Gastroesophageal sphincter (tissue), 4 donors: ENCODE data around the gene RPS14. TPM values are rescaled to one million over a fixed set of nuclear protein-coding genes. Genes with fewer than 3 reads are reported as not detected.

Experiments used
- ATAC-seq: fragments of 150-250 bp; one replicate; pipeline ENCODE4 v1.9.1; 2016; ENCODE audit warnings: mild to moderate bottlenecking, moderate library complexity
- H3K27ac ChIP-seq, 4 donors: fragments of 200-600 bp; sonication (generic) in 3 of 4; 1 replicate in 3 of 4; 2 replicates in 1 of 4; pipeline ENCODE4 v1.5.1; 2016 to 2019
- H3K27me3 ChIP-seq: fragments of 200-600 bp; sonication (generic); one replicate; pipeline ENCODE4 v1.5.1; 2019
- H3K36me3 ChIP-seq, 2 donors: fragments of 200-600 bp; sonication (generic); one replicate each; pipeline ENCODE4 v1.5.1; 2019; ENCODE audit warnings: control low read depth in 1 of 2
- H3K4me1 ChIP-seq, 3 donors: fragments of 200-600 bp; sonication (generic); 1 replicate in 2 of 3; 2 replicates in 1 of 3; pipeline ENCODE4 v1.5.1; 2016 to 2019; ENCODE audit warnings: control low read depth in 2 of 3
- H3K4me3 ChIP-seq, 2 donors: fragments of 200-600 bp; sonication (generic); one replicate each; pipeline ENCODE4 v1.5.1; 2019; ENCODE audit warnings: mild to moderate bottlenecking in 1 of 2, moderate library complexity in 1 of 2
- H3K9me3 ChIP-seq, 3 donors: fragments of 200-600 bp; sonication (generic); one replicate each; pipeline ENCODE4 v1.5.1; 2017 to 2019; ENCODE audit warnings: control low read depth in 2 of 3
- EP300 ChIP-seq: sonication (generic); formaldehyde crosslinking; IDR thresholded peaks from one replicate; pipeline ENCODE4 v1.6.1; 2017; ENCODE audit warnings: antibody characterized with exemption, mild to moderate bottlenecking
- POLR2A ChIP-seq, 2 donors: fragments of 450-650 bp; IDR thresholded peaks; one replicate each; pipeline ENCODE4 v1.6.1; 2017; ENCODE audit warnings: antibody characterized with exemption in 2 of 2, mild to moderate bottlenecking in 2 of 2, moderate library complexity in 1 of 2
- POLR2AphosphoS5 ChIP-seq: sonication (generic); formaldehyde crosslinking; IDR thresholded peaks from one replicate; pipeline ENCODE4 v1.6.1; 2017; ENCODE audit warnings: antibody characterized with exemption
- WGBS, 2 donors: methylation state at CpG; one replicate each; pipeline ENCODE4 v1.1.5; 2018; ENCODE audit warnings: low coverage in 1 of 2; 5-methylcytosine and 5-hydroxymethylcytosine counted together
- total RNA-seq, 4 donors: library from RNA; depleted of rRNA; stranded (reverse); fragments of >200 nt; gene quantifications; one replicate each; pipeline ENCODE4 v1.1.0, GENCODE V29; 2016
- TF ChIP-seq, protein P1 (sequence below), 4 experiments: fragments of 200-600 bp in 2 of 4; fragments of 450-650 bp in 2 of 4; sonication (generic) in 1 of 4; IDR thresholded peaks; one replicate each; pipeline ENCODE4 v1.5.1; 2017 to 2019; ENCODE audit warnings: antibody characterized with exemption in 4 of 4, mild to moderate bottlenecking in 2 of 4, moderate library complexity in 2 of 4

Gene RPS14
- total RNA-seq, 4 donors from 2014 or later, result 1,275 to 3,828 (median 2,502) TPM

DNA sequence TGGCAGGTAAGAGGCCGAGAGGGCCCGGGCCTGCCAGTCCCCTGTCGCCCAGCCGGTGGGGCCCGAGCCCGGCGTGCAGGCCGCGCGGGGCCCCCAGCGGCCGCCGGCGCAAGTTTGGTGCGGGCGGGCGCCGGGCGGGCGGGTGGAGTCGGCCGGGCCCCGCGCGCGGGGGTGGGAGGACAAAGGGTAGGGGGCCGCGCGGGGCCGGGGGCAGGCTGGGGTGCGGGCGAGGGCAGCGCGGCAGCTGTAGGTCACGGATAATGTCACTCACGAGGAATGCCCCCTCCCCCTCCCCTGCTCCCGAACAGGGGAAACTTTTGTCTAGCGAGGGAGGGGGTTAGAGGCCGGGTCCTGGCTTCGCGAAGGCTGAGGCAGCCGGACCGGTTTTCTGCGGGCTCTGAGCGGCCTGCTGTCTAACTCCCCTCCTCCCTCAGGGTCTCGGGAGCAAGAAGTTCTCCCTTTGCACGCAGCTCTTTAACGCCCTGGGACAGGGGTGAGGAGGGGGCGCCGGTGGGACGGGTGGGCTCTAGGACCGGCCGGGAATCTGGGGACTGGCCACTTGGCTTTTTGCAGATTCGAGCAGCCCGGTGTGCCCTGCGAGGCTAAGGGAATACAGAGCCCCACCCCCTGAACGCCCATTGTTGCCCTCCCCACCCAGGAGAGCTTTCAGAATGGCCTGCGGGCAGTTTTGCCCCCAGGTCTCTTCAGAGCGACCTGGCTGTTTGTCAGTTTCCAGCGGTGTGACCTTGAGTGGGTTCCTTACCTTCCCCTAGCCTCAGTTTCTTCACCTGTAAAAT is 37.1 kb upstream of the RPS14 start:
- WGBS, 2 donors, result 0% methylated on average over 6 to 17 of the region's 60 CpGs
- Histone ChIP-seq H3K36me3 (no peaks in the 10 kb centered on the region), H3K27ac (peak overlapping the region; percentile 69 to 98 (median 95)), H3K27me3 (no peaks in the 10 kb centered on the region), H3K9me3 (no peaks in the 10 kb centered on the region), H3K4me1 (peaks cover 27 to 60% (median 54%) of the 10 kb centered on the region in 3 donors), H3K4me3 (peak overlapping the region; percentile 82 to 100)
- TF ChIP-seq EP300 (no peak), POLR2A (IDR thresholded peaks at IDR 0.05) (no peak), POLR2AphosphoS5 (no peak)
- TF ChIP-seq, protein P1, sequence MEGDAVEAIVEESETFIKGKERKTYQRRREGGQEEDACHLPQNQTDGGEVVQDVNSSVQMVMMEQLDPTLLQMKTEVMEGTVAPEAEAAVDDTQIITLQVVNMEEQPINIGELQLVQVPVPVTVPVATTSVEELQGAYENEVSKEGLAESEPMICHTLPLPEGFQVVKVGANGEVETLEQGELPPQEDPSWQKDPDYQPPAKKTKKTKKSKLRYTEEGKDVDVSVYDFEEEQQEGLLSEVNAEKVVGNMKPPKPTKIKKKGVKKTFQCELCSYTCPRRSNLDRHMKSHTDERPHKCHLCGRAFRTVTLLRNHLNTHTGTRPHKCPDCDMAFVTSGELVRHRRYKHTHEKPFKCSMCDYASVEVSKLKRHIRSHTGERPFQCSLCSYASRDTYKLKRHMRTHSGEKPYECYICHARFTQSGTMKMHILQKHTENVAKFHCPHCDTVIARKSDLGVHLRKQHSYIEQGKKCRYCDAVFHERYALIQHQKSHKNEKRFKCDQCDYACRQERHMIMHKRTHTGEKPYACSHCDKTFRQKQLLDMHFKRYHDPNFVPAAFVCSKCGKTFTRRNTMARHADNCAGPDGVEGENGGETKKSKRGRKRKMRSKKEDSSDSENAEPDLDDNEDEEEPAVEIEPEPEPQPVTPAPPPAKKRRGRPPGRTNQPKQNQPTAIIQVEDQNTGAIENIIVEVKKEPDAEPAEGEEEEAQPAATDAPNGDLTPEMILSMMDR (IDR thresholded peaks at IDR 0.05), result peak in 3 of 4 experiments; percentile 15 to 40 (median 39)
- peak; percentile 41 for ATAC-seq

DNA sequence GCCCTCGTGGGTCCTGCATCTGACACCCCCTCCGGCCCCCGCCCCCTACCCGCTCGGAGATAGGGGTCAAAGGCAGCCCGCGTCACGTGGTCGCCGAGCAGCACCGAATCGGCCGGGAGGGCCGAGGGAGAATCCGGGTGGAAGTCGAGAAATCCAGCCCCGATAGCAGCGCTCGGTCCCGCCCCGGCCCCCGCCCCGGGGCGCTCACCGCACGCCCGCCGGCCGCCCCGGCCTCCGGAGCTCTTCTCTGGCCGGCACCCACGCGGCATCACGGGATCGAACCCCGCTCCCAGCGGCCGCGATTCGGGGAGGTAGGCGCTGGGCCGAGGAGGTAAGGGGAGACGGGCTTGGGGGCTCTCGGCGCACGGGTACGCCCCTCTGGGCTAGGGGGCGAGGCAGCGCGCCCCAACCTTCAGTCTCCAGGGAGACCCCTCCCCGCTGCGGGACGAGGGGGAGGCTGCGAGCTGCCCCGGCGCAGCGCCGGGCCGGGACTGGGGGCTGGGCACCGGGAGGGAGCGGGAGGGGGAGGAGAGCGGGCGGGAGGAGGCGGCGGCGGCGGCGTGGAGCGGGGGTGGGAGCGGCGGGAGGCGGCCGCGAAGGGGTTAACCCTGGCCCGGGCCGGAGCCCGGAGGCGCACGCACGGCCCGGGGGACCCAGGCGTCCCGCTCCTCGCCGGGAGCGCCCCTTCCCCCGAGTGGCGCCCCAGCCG is 36.3 kb upstream of the RPS14 start:
- no peaks in the 10 kb centered on the region for H3K36me3 ChIP-seq
- no peaks in the 10 kb centered on the region for H3K9me3 ChIP-seq
- peaks cover 19 to 53% (median 47%) of the 10 kb centered on the region in 3 donors for H3K4me1 ChIP-seq
- TF ChIP-seq, protein P1 (IDR thresholded peaks at IDR 0.05), result no peak
- no peak for TF ChIP-seq EP300
- peak; percentile 44 for TF ChIP-seq POLR2AphosphoS5
- peak; percentile 32 to 46 for TF ChIP-seq POLR2A (IDR thresholded peaks at IDR 0.05)
- H3K4me3 ChIP-seq, result peak overlapping the region; percentile 82 to 100
- H3K27me3 ChIP-seq, result no peaks in the 10 kb centered on the region
- ATAC-seq, result peak; percentile 49
- H3K27ac ChIP-seq, result peak overlapping the region; percentile 69 to 98 (median 95)
- no CpG with 5 or more reads among the region's 90 CpGs for WGBS, 2 donors

DNA sequence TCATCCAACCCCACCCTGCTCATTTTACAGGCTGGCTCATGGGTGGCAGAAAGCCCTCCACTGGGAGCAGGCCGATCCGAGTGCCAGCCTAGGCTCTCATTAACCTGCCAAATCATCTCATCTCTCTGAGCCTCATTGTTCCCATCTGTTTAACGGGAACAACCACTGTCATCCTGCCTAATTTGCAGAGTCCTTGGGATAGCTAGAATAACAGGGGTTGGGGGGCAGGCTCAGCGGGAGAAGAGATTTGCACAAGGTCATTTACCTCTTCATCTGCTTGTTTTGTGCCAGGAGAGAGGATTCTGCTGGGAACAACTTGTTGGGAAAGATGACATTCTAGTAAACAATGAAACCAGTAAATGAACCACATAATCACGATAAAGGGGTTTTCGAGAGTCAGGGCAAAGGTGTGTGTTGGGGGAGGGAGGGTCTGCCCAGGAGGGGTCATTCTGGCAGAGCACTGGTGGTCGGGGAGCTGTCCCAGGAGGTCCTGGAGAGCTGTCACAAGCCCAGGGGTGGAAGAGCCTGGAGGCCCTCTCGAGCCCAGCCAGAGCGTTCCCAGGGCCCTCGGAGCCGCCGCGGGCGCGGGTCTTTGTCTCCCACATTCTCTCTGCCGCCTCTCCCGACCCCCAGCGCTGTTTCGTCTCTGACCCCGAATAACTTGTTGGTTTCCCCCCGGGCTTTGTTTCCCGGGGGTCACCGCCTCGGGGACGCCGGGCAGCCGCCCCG is 35.6 kb upstream of the RPS14 start:
- ATAC-seq, result no peak
- Histone ChIP-seq H3K4me3 (peak overlapping the region; percentile 82 to 100), H3K27ac (peak overlapping the region; percentile 69 to 98 (median 95)), H3K27me3 (no peaks in the 10 kb centered on the region), H3K4me1 (peaks cover 14 to 46% (median 39%) of the 10 kb centered on the region in 3 donors), H3K9me3 (no peaks in the 10 kb centered on the region), H3K36me3 (no peaks in the 10 kb centered on the region)
- 57 to 60% methylated on average over 6 of the region's 28 CpGs for WGBS, 2 donors
- no peak for TF ChIP-seq POLR2A (IDR thresholded peaks at IDR 0.05)
- no peak for TF ChIP-seq POLR2AphosphoS5
- TF ChIP-seq, protein P1 (IDR thresholded peaks at IDR 0.05), result no peak
- no peak for TF ChIP-seq EP300

DNA sequence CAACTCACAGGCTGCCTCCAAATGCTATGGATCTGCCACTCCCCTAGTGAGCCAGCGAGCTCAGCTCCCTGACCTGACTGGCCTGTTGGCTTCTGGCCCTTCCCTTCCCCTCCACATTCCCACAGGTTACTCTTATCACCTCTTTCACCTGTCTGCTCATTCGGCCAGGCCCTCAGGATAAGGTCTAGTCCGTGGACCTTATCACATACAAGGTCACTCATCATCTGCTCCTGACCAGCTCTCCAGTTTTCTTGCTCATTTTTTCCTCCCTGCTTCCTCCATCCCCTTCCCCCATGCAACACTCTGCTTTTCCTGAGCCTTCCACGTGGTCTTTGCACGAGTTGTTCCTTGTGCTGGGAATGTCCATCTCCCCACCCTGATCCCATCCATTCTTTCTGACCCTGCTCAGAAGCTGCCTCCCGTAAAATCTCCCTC is 32.5 kb upstream of the RPS14 start:
- Histone ChIP-seq H3K4me3 (no peak overlapping the region), H3K27ac (no peak overlapping the region)

More for the DNA sequence above, 32.5 kb upstream of the RPS14 start:
- no peak for ATAC-seq
- WGBS, 2 donors, result 41 to 83% methylated on average over 4 to 6 of the region's 6 CpGs
- no peaks in the 10 kb centered on the region for H3K27me3 ChIP-seq
- TF ChIP-seq POLR2A (IDR thresholded peaks at IDR 0.05) (no peak), POLR2AphosphoS5 (no peak), EP300 (no peak)
- TF ChIP-seq, protein P1 (IDR thresholded peaks at IDR 0.05), result no peak
- no peaks in the 10 kb centered on the region for H3K9me3 ChIP-seq
- no peaks in the 10 kb centered on the region for H3K36me3 ChIP-seq
- H3K4me1 ChIP-seq, result peaks cover 0 to 14% (median 9%) of the 10 kb centered on the region in 3 donors
